EH (cell line): ENCODE data around the gene ATRN.
A peak's percentile ranks its signal among the peaks of the same experiment; 100 is the strongest.

Experiments
- DNase-seq: peaks from one replicate; pipeline ENCODE4 v3.0.0-alpha.2; 2015; ENCODE audit warnings: low read depth

The ATRN gene

GRCh38 chr20:3658019-3658715 is 187.3 kb downstream of the ATRN start:
- DNase-seq = no peak

GRCh38 chr20:3658716-3659491 is 188.1 kb downstream of the ATRN start:
- no peak for DNase-seq

- no peak for DNase-seq
Measured at GRCh38 chr20:3659492-3660261, 188.9 kb downstream of the ATRN start.

GRCh38 chr20:3660262-3661059 is 189.6 kb downstream of the ATRN start:
- no peak for DNase-seq

GRCh38 chr20:3661060-3661813 is 190.4 kb downstream of the ATRN start:
- DNase-seq = no peak

GRCh38 chr20:3661814-3662665 is 191.2 kb downstream of the ATRN start:
- no peak for DNase-seq

- no peak for DNase-seq
Measured at GRCh38 chr20:3663031-3663701, 192.3 kb downstream of the ATRN start, which contains the start of gene GFRA4. GFRA4 (minus strand) TSS chr20:3663399; CDS start chr20:3663399, 0 bp downstream.

- DNase-seq = no peak
Measured at GRCh38 chr20:3663858-3664257, 193.0 kb downstream of the ATRN start.

- DNase-seq = no peak
Measured at GRCh38 chr20:3667434-3668037, 196.7 kb downstream of the ATRN start.

- DNase-seq = peak; percentile 44
Measured at GRCh38 chr20:3669710-3670367, 199.0 kb downstream of the ATRN start.

- DNase-seq = peak; percentile 64
Measured at GRCh38 chr20:3670511-3670910, 199.7 kb downstream of the ATRN start.

- no peak for DNase-seq
Measured at GRCh38 chr20:3670945-3671344, 200.1 kb downstream of the ATRN start.

- no peak for DNase-seq
Measured at GRCh38 chr20:3671986-3672546, 201.2 kb downstream of the ATRN start.

GRCh38 chr20:3672547-3673171 is 201.8 kb downstream of the ATRN start:
- DNase-seq = no peak

- DNase-seq = no peak
Measured at GRCh38 chr20:3673221-3674070, 202.6 kb downstream of the ATRN start.

GRCh38 chr20:3674447-3674846 is 203.6 kb downstream of the ATRN start:
- DNase-seq = no peak
